HG03565 (cell line): Measurements from ENCODE around the gene MEST.
"Not testable (repeated sequence)": the region's sequence is repeated elsewhere in the genome, so short reads cannot be mapped to it uniquely, and the experiment has no call there.

Experiments used
- ATAC-seq: cut with Tn5 transposase; IDR thresholded peaks from one replicate; pipeline ENCODE4 v1.9.1; 2021; ENCODE audit warnings: mild to moderate bottlenecking, moderate library complexity; ENCODE audit not compliant: unreplicated experiment

The MEST gene, protein sequence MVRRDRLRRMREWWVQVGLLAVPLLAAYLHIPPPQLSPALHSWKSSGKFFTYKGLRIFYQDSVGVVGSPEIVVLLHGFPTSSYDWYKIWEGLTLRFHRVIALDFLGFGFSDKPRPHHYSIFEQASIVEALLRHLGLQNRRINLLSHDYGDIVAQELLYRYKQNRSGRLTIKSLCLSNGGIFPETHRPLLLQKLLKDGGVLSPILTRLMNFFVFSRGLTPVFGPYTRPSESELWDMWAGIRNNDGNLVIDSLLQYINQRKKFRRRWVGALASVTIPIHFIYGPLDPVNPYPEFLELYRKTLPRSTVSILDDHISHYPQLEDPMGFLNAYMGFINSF

DNA sequence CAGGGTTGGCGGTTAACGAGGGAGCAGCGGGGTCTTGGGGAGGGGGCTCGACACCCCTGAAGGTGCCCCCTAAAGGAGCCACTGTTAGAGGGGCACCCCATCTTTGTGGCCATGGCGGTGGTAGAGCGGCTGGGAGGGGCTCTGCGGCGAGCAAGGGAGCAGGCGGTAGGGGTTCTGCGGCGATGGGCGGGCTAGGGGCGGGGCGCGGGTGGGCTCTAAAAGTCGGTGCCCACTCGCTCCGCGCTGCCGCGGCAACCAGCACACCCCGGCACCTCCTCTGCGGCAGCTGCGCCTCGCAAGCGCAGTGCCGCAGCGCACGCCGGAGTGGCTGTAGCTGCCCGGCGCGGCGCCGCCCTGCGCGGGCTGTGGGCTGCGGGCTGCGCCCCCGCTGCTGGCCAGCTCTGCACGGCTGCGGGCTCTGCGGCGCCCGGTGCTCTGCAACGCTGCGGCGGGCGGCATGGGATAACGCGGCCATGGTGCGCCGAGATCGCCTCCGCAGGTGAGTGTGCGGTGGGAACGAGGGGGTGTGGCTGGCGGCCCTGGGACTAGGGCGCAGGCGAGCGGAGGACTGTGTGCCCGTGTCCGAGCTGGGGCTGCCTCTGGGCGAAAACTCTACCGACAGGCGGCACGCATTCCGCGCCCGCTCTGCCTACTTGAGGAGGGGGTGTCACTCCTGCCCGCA, at the start of gene MEST:
Gene MEST, plus strand, starts transcription at position 245 of the 682 bp plus-strand sequence. Its CDS starts 229 bp downstream, at position 474.
- ATAC-seq = no peak

DNA sequence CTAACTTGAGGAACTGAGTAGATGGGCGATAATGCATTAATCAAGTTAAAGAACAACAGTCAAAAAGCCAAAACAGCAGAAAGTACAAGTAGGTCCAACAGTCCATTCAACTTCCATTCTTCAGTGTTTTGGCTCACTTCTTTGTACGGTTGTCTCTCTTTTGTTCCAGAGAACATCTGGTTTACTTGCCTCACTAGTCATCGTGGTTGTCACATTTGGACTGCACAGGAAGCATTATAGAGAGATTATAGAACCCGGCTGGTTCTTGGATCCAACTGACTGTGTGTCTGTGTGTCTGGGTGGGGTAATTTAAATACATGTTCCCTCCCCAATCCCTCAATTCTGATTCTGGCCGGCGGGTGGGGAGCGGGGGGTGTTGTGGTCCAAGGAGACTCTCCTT, 49.3 kb upstream of the MEST start:
- ATAC-seq = no peak

DNA sequence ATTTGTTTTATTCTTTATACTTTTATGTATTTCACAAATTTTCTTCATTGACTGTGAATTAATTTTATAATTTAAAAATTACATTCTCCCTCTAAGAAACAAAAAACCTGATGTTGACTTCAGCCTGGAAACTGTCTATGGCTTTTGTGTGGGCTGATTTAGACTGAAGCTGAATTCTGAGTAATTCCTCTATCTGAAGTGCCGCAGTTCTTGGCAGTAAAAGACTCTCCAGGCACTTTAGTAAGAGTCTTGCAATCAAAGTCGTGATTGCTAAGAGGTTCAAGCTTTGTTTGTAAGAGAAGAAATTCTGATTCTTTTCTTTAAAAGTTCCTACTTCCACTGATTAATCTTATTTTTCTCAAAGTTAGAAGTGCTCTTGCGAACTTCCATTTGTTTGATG, 47.7 kb upstream of the MEST start:
- no peak for ATAC-seq

DNA sequence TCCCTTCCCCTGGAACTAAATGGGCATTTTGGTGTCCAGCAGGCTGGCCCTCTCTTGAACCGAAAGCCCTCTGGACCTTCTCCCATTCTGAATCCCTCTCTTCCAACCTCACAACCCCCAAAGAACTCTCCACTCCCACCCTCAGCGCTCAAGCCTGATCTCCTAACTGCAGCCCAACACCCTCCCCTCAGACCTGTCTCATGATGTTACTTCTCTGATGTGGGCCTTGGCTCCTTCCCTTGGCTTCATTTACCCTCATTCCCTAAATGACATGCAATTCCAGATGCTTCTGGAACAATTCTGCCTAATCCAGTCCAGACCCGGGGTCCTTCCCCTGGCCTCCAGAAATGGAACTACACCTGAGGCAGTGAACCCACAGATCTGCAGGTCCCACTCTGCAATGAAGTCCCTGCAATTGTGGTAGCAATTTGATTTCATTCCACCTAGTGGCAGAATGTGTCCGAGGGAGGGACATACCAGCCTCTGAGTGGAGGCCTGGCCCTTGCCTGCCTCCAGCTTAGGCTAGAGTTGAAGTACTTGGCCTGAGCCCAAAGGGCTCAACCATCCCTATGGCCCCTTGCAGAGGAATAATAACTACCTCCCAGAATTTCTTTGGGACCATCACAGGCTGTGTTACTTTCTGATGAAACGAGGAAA, 47.0 kb upstream of the MEST start:
- ATAC-seq = no peak

DNA sequence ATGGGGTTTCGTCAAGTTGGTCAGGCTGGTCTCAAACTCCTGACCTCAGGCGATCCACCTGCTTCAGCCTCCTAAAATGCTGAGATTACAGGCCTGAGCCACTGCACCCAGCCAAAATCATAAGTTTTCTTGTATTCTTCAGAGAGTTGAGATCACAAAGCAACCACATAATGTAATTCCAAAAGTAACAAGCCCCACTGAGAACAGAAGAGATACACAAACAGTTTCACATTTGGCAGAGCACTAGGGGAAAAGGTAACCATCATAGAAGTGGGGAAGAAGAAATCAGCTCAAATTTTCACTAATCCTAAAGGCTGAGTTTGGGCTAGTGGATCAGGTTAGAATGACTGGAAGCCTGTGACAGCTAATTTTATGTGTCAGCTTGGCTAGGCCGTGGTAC, 45.6 kb upstream of the MEST start:
- ATAC-seq = no peak

DNA sequence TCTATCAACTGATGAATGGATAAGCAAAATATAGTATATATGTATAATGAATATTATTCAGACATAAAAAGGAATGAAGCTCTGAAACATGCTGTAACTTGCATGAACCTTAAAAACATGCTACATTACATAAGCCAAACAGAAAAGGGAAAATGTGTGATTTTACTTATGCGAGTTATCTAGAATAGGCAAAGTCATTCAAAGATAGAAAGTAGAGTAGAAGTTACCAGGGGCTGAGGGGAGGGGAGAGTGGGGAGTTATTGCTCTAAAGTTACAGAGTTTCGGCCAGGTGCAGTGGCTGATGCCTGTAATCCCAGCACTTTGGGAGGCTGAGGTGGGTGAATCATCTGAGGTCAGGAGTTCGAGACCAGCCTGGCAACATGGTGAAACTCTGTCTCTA, 40.5 kb upstream of the MEST start:
- not testable (repeated sequence) for ATAC-seq

DNA sequence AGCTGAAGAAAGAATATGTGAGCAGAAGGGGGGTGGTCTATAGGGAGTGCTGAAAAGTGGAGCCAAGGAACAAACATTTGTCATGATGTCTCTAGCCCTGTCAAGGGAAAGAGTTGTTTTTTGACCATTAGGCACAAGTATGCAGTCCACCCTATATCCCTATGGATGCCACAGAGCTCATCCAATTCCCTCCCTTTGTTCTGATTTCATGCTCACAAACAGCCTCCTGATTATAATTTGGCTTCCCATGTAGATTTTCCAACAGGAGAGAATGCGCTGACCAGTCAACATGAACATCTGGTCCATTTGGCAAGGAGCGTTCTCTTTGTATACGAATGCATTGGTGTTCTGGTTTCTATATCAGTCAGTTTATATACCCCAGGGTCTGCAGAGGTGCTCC, 38.9 kb upstream of the MEST start:
- no peak for ATAC-seq

DNA sequence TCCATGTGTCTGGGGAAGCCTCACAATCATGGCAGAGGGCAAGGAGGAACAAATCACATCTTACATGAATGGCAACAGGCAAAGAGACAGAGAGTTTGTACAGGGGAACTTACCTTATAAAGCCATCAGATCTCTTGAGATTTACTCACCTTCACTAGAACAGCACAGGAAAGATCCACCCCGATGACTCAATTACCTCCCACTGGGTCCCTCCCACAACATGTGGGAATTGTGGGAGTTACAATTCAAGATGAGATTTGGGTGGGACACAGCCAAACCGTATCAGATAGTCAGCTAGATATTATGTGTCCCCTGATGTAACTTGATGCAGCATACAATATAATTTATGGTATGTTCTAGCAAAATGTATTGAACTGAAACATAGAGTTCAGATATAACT, 36.9 kb upstream of the MEST start:
- ATAC-seq = no peak

DNA sequence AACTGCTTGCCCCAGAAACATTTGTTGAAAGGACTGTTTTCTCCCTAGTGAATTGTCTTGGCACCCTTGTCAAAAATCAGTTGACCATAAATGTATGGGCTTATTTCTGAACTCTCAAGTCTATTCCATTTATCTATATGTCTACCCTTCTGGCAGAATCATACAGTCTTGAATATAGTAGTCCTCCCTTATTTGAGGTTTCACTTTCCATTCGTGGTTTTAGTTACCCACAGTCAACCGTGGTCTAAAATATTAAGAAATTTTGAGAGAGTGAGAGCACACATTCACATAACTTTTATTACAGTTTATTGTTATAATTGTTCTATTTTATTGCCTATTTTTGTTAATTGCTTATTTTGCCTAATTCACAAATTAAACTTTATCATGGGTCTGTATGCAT, 33.6 kb upstream of the MEST start:
- ATAC-seq = no peak

DNA sequence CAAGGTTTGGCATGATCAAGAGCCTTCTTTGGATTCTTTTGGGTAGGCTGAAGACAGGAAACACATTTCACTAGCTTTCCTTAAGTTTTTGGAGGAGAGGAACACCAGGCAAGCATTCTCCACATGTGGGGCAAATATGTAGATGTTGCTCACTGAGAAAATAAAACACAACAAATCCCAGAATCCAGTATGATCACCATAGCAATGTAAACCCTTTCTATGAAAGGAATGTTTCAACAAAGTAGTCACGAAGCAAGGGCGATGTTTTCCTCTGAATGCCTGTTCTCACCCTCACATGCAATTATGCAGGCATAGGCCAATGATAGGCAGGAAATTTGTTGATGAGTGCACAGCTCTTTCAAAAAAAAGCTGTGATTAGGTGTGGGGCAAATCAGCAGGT, 30.6 kb upstream of the MEST start:
- no peak for ATAC-seq

DNA sequence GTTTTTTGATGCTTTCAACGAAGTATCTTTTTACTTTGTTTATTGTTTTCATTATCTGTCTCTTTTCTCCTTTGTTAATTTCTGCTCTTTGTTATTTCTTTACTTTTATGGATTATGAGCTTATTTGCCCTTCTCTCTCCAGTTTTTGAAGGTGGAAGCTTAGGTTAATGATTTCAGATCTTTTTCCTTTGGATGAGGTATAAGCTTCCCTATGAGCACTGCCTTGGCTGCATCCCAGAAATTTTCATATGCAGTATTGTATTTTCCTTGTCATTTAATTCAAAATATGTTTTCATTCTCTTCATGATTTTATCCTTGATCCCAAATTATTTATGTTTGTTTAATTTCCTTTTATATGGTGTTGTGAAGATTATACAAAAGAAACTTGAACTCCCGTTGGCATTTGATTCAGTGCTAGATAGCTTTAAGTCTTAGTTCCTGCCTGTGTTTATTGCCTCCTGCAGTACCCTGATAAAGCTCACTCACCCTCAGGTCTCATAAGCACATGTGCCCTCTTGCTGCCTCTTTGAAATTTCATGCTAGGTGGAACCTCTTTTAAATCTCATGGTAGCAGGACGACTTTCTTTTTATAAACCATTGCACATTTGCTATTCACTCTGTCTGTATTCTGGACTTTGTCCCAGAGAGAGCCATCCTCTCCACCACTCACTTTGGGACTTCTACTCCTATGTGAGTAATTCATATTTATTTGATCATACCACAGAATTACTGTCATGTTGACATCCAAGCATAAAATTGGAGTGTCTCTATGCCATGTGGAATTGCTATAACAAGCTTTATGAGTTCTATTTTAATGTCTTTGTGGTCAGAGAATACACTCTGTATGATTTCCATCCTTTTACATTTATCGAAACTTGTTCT, 28.1 kb upstream of the MEST start:
- ATAC-seq = no peak

DNA sequence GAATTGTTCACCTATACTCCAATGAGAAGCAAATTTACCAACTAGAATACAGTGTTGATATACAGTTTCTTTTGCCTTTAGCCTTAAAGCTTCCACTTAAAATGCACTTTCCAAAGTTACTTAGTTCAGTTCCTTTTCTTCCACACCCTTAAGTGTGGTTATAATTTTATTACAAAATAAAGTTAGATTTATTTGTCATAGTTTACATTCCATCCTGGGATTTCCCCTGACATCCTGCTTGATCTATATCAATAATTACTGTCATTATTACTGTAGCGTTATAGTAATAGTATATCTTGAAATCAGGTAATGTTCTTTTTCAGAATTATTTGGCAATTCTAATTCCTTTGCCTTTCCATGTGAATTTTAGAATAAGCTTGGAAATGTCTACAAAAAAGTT, 23.3 kb upstream of the MEST start:
- ATAC-seq = no peak

DNA sequence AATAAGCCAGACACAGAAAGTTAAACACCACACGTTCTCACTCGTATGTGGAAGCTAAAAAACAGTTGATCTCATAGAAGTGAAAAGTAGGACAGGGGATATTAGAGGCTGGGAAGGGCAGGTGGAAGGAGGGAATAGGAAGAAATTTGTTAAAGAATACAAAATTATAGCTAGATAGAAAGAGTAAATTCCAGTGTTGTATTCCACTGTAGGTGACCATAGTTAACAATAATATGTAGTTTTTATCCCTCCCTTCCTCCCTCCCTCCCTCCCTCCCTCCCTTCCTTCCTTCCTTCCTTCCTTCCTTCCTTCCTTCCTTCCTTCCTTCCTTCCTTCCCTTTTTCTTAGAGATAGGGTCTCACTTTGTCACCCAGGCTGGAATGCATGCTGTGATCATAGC, 19.9 kb upstream of the MEST start:
- ATAC-seq = no peak

DNA sequence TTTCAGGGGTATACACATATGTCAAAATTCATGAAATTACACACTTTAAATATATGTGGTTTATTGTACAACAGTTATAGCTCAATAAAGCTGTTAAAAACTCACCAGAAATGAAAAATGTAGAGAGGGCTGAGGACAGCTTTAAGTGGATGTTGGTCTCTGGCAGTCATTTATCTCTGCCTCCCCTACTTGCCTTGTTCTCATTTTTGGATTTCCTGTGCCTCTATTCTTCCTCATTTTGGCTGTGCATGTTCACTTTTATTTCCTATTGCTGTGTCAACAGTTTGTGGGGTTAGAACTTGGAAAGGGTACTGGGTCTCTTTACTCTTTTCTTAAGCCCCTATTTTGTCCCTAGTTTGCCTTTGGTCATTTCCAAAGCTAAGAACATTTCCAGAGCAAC, 18.6 kb upstream of the MEST start:
- no peak for ATAC-seq

DNA sequence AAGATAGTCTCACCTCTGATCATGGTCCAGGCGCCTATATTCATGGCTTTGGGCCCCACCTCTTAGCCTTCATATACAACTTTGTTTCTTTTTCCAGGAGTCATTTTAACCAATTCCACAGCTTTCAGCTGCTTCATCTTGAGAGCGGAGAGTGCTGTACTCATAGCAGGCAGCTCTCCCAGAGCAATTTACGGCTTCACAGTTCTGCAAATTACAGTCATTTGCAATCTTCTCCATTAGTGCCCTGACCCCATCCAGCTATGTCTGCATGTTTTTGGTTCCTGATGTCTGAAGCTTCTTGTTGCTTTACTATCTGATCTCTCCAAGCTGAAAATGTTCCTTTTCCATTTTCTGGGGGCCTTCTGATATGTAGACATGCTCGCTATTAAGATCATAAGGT, 18.0 kb upstream of the MEST start:
- no peak for ATAC-seq

DNA sequence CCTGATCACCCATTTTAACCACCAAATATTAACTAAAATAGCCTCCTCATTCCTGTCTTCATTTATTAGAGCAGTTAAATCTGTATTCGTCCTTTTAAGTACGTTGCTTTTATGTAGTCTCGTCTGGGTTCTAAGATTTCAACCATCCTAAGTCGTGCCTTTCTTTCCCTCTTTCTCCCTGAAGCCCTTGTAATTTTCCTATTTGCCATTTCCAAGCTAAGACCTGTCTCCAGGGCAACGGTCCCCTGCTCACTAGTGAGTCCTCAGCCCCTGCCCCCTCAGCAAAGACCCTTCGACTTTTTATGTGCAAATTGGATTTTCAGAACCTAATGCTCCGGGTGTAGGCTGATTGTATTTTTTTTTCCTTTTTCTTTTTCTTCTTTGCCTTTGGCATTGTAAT, 16.1 kb upstream of the MEST start:
- no peak for ATAC-seq

DNA sequence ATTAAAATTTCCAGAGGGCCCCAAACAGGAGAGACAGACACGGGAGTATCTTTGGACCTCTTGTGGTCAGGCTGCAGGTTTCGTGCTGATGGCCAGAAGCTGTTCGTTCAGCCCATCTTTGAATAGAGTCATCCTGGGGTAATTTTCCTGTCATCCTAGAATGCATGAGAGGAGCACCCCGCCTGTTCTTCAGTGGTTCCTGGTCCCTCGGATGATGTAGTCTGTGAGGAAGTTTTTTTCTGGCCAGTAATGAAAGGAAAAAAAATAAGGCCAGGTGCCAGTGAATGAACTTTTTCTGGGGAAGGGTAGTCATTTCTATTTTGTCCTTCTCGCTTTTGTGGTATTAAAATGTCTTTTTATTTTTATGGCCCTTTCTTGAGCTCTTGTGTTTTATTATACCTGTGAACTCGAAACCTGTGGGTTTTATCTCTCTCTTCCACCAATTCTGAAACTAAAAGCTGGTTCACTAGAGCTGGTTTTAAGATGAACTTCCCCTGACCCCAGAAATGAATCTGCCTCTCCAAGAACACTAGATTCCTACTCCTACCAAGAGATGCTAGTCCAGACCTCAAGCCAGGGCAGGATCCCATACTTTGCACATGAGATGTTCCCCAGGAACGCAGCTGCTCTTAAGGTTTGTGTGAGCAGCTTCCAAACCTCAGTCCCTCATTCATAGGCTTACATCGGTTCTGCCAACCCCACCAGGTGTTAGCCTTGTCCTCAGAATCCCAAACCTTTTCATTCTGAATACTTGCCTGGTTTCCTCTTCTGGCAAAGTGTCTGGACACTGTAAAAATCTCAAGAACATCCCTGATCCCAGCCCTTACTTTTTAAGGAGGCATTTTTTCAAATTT, 15.4 kb upstream of the MEST start:
- peak; percentile 82 for ATAC-seq

DNA sequence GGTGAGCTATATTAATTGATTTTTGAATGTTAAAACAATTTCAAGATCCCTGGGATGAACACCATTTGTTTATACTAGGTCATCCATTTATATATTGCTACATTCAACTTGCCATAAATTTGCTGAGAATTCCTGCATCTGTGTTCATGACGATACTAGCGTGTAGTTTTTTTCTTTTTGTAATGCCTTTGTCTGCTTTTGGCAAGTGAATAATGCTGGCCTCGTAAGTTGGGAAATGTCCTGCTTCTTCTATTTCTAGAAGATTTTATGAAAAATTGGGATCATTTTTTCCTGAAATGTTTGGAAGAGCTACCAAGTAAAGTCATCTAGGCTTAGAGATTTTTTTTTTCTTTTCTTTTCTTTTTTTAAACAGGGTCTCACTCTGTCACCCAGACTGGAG, 12.9 kb upstream of the MEST start:
- ATAC-seq = no peak

DNA sequence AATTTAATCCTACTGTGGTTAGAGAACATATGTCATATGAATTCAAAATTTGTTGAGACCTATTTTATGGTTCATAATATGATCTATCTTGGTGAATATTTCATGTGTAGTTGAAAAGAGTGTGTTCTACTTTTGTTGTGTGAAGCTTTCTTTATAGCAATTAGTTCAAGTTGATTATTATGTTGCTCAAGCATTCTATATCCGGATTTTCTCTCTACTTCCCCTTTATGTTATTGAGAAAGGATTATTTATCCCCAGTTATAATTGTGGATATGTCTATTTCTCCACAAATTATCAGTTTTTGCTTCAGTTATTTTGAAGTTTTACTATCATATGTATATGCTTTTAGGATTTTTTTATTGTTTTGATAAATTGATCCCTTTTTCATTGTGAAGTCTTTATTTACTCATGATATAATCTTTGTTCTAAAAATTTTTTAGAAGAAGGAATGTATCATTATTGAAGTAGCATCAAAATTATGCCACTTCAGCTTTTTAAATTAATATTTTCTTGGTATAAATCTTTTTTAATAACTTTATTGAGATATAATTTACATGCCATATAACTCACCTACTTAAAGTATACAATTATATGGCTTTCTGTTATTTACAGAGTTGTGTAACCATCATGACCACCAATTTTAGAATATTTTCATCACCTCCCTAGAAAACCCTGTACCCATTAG, 12.0 kb upstream of the MEST start:
- no peak for ATAC-seq

DNA sequence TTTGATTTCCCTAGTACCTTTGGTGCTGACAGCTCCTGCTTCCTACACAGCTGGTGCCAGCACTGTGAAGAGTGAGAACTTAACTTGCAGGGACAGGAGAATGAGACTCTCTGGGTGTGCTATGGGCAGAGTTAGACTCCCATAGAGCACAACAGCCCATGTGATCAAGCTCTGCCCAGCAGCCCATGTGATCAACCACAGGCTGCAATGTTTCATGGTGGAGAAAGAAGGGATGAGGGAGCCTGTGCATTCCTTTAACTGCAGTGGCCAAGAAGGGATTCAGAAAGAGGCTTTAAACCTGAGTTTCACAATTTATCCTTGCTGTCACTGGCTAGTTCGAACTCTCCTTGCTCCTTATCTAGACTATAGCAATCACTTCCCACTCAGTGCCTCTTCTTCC, 10.0 kb upstream of the MEST start:
- ATAC-seq = no peak
